ENCODE data around the gene MKX.

MKX gene

DNA sequence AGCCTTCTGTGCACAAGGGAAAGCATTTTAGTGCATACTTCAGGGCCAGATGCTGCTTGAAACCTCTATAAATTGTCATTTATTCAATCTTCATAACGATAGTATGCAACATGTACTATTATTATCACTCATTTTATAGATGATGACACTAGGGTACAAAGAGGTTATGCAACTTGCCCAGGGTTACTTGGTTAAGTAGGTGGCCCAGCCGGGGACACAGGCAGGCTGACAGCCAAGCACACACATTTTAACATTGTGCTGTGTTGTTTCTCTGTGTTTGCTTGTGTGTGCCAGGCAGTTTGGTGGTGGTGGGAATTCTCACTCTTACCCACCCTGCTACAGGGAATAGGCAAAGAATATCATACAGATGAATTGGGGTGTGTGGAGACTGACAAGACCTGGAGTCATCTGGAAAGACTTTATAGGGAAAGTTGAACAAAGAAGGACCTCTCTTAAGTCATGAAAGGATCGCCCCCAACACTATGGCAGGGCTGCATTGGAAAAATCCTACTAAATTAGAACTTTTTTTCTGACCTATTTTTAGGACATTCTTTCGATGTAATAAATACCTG, 98.9 kb downstream of the MKX start:
- DNase-seq (ENCODE audit: low read depth in 3 of 3): no peak

- no peak for DNase-seq (ENCODE audit: low read depth in 3 of 3)
Observed at GRCh38 chr10:27646194-27646593, 99.4 kb downstream of the MKX start.

DNA sequence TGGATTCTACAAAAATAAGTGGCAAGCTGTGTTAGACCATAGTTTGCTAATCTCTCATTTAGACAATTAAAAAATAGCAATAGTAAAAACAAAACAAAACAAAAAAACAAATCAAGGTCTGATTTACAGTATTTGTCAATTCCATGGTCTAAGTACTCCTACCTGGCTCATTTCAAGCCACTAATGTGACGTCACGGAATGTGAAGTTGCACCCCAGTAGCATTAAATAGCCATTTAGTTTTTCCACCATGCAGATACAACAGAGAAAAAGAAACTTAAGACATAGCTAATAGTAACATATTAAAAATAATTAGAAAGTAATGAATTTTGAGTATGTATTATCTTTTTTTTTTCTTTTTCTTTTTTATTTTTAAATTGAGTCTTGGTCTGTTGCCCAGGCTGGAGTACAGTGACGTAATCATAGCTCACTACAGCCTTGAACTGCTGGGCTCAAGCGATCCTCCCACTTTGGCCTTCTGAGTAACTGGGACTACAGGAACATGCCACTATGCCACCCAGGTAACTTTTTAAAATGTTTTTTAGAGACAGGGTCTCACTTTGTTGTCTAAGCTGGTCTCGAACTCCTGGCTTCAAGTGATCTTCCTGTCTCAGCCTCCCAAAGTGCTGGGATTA, 101.2 kb downstream of the MKX start:
- DNase-seq (ENCODE audit: low read depth in 3 of 3): no peak

GRCh38 chr10:27643301-27643700, 102.3 kb downstream of the MKX start:
- no peak for DNase-seq (ENCODE audit: low read depth in 3 of 3)

DNA sequence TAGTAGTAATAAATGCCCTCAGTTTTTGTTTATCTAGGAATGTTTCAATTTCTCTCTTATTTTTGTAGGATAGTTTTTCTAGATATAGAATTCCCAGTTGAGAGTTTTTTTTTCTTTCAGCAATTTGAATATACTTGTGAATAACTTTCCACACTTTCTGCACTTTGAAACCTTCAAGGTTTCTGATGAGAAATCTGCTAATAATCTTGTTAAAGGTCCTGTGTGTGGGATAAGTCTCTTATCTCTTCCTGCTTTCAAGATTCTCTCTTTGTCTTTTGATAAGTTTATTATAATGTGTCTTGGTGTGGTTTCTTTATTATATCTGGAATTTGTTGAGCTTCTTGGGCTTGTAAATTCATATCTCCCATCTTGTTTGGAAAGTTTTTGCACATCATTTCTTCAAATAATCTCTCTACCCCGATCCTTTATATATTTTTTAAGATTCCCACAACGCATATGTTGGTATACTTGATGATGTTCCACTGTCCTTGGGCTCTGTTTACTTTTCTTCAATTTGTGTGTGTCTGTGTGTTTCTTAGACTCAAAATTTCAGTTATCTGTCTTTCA, 103.5 kb downstream of the MKX start:
- no peak for DNase-seq (ENCODE audit: low read depth in 3 of 3)

GRCh38 chr10:27638071-27638750, 107.4 kb downstream of the MKX start:
- DNase-seq (ENCODE audit: low read depth in 3 of 3): no peak

DNA sequence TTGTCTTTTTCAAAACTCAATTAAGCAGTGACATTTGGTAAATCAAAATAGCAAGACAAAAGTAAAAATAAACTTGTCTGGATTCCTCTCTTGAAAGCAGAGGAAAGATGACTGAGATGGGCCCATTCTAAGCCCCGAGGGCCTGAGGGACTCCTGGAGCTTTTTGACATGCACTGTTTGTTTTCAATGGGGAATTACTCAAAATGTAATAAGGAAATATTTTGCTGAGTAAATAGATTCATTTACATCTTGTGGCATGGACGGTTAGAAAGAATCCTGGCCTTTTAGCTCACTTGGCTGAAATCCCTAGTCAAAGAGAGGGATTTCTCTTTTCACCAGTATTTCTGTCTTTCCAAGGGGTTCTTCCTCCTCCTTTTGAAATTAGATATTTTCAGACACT, 108.0 kb downstream of the MKX start:
- DNase-seq (ENCODE audit: low read depth in 3 of 3): no peak

GRCh38 chr10:27636816-27637215, 108.8 kb downstream of the MKX start:
- DNase-seq (ENCODE audit: low read depth in 3 of 3): no peak

- no peak for DNase-seq (ENCODE audit: low read depth in 3 of 3)
Observed at GRCh38 chr10:27635699-27636270, 109.8 kb downstream of the MKX start.

GRCh38 chr10:27635290-27635689, 110.3 kb downstream of the MKX start:
- DNase-seq (ENCODE audit: low read depth in 3 of 3): no peak

- no peak for DNase-seq (ENCODE audit: low read depth in 3 of 3)
Observed at GRCh38 chr10:27628621-27629020, 117.0 kb downstream of the MKX start.

- no peak for DNase-seq (ENCODE audit: low read depth in 3 of 3)
Observed at GRCh38 chr10:27626890-27627289, 118.7 kb downstream of the MKX start.

DNA sequence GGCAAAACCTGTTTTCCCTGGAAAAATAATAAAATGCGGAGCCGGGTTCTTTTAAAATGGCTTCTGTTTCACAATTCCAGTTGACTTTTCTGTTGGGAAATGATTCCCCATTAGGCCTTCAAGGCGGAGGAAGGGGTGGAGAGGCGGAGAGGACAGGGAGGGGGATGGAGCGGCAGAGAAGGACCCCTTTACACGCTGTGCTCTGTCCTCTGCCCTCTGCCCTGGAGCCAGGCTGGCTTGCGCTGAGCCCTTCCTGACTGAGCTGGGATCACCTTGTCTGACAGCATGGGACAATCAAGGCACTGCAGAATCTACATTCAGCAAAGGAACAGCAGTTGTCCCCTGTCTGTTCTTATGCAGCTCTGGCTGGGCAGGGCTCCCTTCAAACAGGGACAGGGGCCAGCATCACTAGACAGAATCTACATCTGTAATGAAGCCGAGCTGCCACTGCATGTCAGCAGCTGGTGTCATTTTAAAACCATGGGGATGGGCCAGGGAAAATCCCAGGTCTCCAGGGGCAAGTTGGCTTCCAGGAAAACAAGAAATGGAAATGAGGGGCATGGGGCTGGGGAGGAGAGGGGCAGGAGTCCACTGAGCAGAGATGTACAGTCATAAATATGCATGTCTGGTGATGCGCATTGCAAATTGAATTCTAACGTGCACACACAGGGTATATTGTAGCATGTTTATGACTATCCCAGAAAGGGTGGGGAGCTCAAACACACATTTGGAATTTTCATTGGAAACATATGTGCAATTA, 120.0 kb downstream of the MKX start:
- DNase-seq (ENCODE audit: low read depth in 3 of 3): no peak

GRCh38 chr10:27624941-27625340, 120.7 kb downstream of the MKX start:
- no peak for DNase-seq (ENCODE audit: low read depth in 3 of 3)
